ENCODE results near the gene C2CD2.
"Not testable (repeated sequence)": the region's sequence is repeated elsewhere in the genome, so short reads cannot be mapped to it uniquely, and the experiment has no call there.

The C2CD2 gene

GRCh38 chr21:41956926-41957729 lies 3.3 kb upstream of the C2CD2 start:
- DNase-seq = no peak

- no peak for DNase-seq
Measured at GRCh38 chr21:41955516-41955915, 1.7 kb upstream of the C2CD2 start.

- DNase-seq = no peak
Measured at GRCh38 chr21:41954654-41955499, 1.1 kb upstream of the C2CD2 start.

- no peak for DNase-seq
Measured at GRCh38 chr21:41953249-41953830, 478 bp downstream of the C2CD2 start.

- peak; percentile 21 for DNase-seq
Measured at GRCh38 chr21:41952568-41953248, 1.1 kb downstream of the C2CD2 start.

- DNase-seq = no peak
Measured at GRCh38 chr21:41951876-41952567, 1.8 kb downstream of the C2CD2 start.

- no peak for DNase-seq
Measured at GRCh38 chr21:41950941-41951351, 2.9 kb downstream of the C2CD2 start.

GRCh38 chr21:41949631-41950030 lies 4.2 kb downstream of the C2CD2 start:
- DNase-seq = not testable (repeated sequence)

- no peak for DNase-seq
Measured at GRCh38 chr21:41948901-41949300, 4.9 kb downstream of the C2CD2 start.

GRCh38 chr21:41948078-41948895 lies 5.5 kb downstream of the C2CD2 start:
- no peak for DNase-seq

- DNase-seq = no peak
Measured at GRCh38 chr21:41945982-41946381, 7.8 kb downstream of the C2CD2 start.

- no peak for DNase-seq
Measured at GRCh38 chr21:41943851-41944250, 10.0 kb downstream of the C2CD2 start.

GRCh38 chr21:41942457-41942856 lies 11.4 kb downstream of the C2CD2 start:
- no peak for DNase-seq

- no peak for DNase-seq
Measured at GRCh38 chr21:41941941-41942340, 11.9 kb downstream of the C2CD2 start.

- DNase-seq = no peak
Measured at GRCh38 chr21:41940431-41940830, 13.4 kb downstream of the C2CD2 start.

GRCh38 chr21:41939391-41939790 lies 14.4 kb downstream of the C2CD2 start:
- DNase-seq = no peak

GRCh38 chr21:41933313-41934079 lies 20.3 kb downstream of the C2CD2 start:
- no peak for DNase-seq

GRCh38 chr21:41932576-41933312 lies 21.1 kb downstream of the C2CD2 start:
- DNase-seq = no peak

GRCh38 chr21:41932191-41932575 lies 21.6 kb downstream of the C2CD2 start:
- no peak for DNase-seq

GRCh38 chr21:41931041-41931451 lies 22.8 kb downstream of the C2CD2 start:
- DNase-seq = no peak
